HG02571 (cell line): ENCODE data around the gene CFAP57.

ENCODE experiments used
- ATAC-seq: cut with Tn5 transposase; IDR thresholded peaks from one replicate; pipeline ENCODE4 v1.9.1; 2021; ENCODE audit warnings: mild to moderate bottlenecking, moderate library complexity; ENCODE audit not compliant: unreplicated experiment

Gene CFAP57

GRCh38 chr1:43274125-43274803, 102.1 kb downstream of the CFAP57 start:
- ATAC-seq, result no peak

GRCh38 chr1:43274804-43275180, 102.7 kb downstream of the CFAP57 start:
- no peak for ATAC-seq

- ATAC-seq, result no peak
Measured at GRCh38 chr1:43275826-43276620, 103.9 kb downstream of the CFAP57 start.

GRCh38 chr1:43276673-43277072, 104.5 kb downstream of the CFAP57 start:
- ATAC-seq, result no peak

GRCh38 chr1:43277116-43277876, 105.2 kb downstream of the CFAP57 start:
- ATAC-seq, result no peak

- no peak for ATAC-seq
Measured at GRCh38 chr1:43279161-43279560, 107.0 kb downstream of the CFAP57 start.

- no peak for ATAC-seq
Measured at GRCh38 chr1:43279666-43280065, 107.5 kb downstream of the CFAP57 start.

GRCh38 chr1:43280692-43281091, 108.6 kb downstream of the CFAP57 start:
- ATAC-seq, result no peak

GRCh38 chr1:43282220-43283195, 110.4 kb downstream of the CFAP57 start:
- ATAC-seq, result no peak

GRCh38 chr1:43284065-43284464, 111.9 kb downstream of the CFAP57 start:
- no peak for ATAC-seq

- ATAC-seq, result no peak
Measured at GRCh38 chr1:43284546-43285110, 112.5 kb downstream of the CFAP57 start.

GRCh38 chr1:43285269-43285990, 113.3 kb downstream of the CFAP57 start, which contains the start of gene C1orf210:
Gene C1orf210, minus strand, starts transcription at chr1:43285581. Its CDS starts 2,311 bp downstream, at chr1:43283270.
- no peak for ATAC-seq

- ATAC-seq, result no peak
Measured at GRCh38 chr1:43286115-43286514, 114.0 kb downstream of the CFAP57 start.

GRCh38 chr1:43286533-43286932, 114.4 kb downstream of the CFAP57 start:
- ATAC-seq, result no peak

GRCh38 chr1:43288058-43288784, 116.1 kb downstream of the CFAP57 start:
- ATAC-seq, result no peak

- ATAC-seq, result no peak
Measured at GRCh38 chr1:43288785-43289706, 116.9 kb downstream of the CFAP57 start.

GRCh38 chr1:43292216-43292615, 120.1 kb downstream of the CFAP57 start:
- no peak for ATAC-seq

GRCh38 chr1:43292679-43293078, 120.5 kb downstream of the CFAP57 start:
- no peak for ATAC-seq
